ENCODE measurements around the gene MYLK2. TPM values are rescaled to one million over a fixed set of nuclear protein-coding genes. Genes with fewer than 3 reads are reported as not detected.

Gene MYLK2
- total RNA-seq, 4 donors from 2014 or later = 0.27 to 0.54 (median 0.31) TPM; not detected in 1

DNA sequence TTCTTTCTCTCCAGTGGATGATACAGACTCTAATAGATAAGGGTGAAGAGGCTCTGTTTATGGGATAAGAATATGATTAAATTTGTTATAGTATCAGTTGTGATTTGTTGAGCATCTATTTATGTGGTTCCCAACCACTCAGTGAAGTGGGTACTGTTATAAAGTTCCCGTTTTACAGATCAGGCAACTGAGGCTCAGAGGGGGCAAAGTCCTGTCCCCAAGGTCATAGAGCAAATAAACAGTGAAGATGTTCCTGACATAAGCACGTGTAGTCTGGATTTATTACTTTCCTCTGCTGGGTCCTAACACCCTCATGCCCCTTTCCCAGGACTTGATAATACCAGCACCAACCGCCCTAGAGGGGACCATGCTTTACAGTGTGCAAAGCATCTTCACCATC is 47.1 kb downstream of the MYLK2 start:
- H3K36me3 ChIP-seq = no peaks in the 10 kb centered on the region
- no peak for ATAC-seq
- H3K9me3 ChIP-seq = no peaks in the 10 kb centered on the region
- no peak overlapping the region for H3K27ac ChIP-seq
- TF ChIP-seq, protein P1, sequence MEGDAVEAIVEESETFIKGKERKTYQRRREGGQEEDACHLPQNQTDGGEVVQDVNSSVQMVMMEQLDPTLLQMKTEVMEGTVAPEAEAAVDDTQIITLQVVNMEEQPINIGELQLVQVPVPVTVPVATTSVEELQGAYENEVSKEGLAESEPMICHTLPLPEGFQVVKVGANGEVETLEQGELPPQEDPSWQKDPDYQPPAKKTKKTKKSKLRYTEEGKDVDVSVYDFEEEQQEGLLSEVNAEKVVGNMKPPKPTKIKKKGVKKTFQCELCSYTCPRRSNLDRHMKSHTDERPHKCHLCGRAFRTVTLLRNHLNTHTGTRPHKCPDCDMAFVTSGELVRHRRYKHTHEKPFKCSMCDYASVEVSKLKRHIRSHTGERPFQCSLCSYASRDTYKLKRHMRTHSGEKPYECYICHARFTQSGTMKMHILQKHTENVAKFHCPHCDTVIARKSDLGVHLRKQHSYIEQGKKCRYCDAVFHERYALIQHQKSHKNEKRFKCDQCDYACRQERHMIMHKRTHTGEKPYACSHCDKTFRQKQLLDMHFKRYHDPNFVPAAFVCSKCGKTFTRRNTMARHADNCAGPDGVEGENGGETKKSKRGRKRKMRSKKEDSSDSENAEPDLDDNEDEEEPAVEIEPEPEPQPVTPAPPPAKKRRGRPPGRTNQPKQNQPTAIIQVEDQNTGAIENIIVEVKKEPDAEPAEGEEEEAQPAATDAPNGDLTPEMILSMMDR (IDR thresholded peaks at IDR 0.05) = no peak
- 20 to 41% methylated on average over 1 to 3 of the region's 3 CpGs for WGBS, 2 donors (ENCODE audit: low coverage in 1 of 2)
- H3K4me1 ChIP-seq = peaks cover 0 to 32% (median 10%) of the 10 kb centered on the region in 3 donors
- H3K4me3 ChIP-seq = no peak overlapping the region
- peaks cover 3% of the 10 kb centered on the region for H3K27me3 ChIP-seq

DNA sequence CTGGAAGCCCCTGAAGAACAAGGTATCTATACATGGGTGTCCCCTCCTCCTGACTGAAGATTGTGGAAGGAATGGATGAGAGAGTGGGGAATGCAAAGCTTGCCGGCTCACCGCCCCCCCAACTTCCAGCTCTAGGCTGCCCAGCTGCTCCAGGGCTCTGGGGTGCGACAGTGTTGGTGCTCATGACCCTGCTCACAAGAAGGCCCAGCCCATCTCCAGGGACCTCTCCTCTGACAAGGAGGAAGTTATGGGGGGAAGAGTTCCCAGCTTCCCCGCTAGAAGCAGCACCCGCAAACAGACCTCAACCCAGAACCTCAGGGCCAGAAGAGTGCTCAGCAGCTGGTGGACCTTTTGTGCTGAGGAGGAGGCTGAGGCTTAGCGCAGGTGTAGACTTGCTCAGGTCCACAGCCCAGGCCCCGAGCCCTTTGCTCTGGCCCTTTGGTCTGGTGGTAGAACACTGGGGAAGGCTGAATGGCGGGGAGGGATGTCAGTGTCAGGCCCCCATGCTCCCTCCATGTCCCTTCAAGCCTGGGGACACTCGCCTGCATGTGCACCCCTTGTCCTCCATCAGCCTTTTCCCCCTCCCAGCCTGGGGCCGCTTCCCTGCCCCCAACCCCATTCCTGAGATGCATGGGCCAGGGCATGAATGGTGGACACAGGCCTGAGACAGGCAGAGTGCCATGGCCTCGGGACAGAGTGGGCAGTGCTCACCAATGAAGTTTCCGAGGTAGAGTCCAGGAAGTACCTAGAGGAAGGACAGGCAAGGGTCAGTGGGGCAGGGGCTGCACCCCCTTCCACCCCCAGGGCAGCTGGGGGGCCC is 49.9 kb downstream of the MYLK2 start:
- Histone ChIP-seq H3K4me3 (peak overlapping the region in 1 of 2 donors; percentile 88), H3K4me1 (peaks cover 0 to 24% (median 8%) of the 10 kb centered on the region in 3 donors), H3K27ac (no peak overlapping the region), H3K9me3 (no peaks in the 10 kb centered on the region), H3K36me3 (no peaks in the 10 kb centered on the region), H3K27me3 (no peaks in the 10 kb centered on the region)
- TF ChIP-seq POLR2A (IDR thresholded peaks at IDR 0.05) (no peak), EP300 (IDR thresholded peaks at IDR 0.05) (no peak), POLR2AphosphoS5 (IDR thresholded peaks at IDR 0.05) (no peak)
- TF ChIP-seq, protein P1 (IDR thresholded peaks at IDR 0.05) = no peak
- no peak for ATAC-seq
- WGBS, 2 donors (ENCODE audit: low coverage in 1 of 2) = 85% methylated on average over 4 of the region's 12 CpGs; no CpG with 5 or more reads in 1 of the 2 donors

DNA sequence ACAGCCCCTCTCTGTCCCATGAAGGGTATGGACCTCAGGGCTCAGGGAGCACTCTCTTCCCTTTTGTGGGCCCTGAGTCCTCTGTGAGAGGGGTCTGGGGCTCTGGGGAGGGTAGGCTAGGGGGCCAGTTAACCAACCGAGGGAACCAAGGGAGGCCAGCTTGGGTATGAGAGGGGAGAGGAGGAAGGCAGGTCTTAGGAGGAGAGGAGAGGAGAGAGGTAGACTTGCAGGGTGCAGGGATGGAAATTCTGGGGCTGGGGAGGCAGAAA is 50.5 kb downstream of the MYLK2 start:
- no peak for ATAC-seq
- H3K9me3 ChIP-seq = no peaks in the 10 kb centered on the region
- peak overlapping the region in 3 of 4 donors; percentile 65 to 77 (median 68) for H3K27ac ChIP-seq
- no peaks in the 10 kb centered on the region for H3K27me3 ChIP-seq
- WGBS, 2 donors (ENCODE audit: low coverage in 1 of 2) = no CpG with 5 or more reads among the region's 1 CpG
- TF ChIP-seq POLR2AphosphoS5 (IDR thresholded peaks at IDR 0.05) = no peak
- no peak for TF ChIP-seq POLR2A (IDR thresholded peaks at IDR 0.05)
- no peak for TF ChIP-seq EP300 (IDR thresholded peaks at IDR 0.05)
- TF ChIP-seq, protein P1 (IDR thresholded peaks at IDR 0.05) = no peak
- peaks cover 0 to 24% (median 8%) of the 10 kb centered on the region in 3 donors for H3K4me1 ChIP-seq
- H3K36me3 ChIP-seq = no peaks in the 10 kb centered on the region
- peak overlapping the region; percentile 36 to 88 for H3K4me3 ChIP-seq

DNA sequence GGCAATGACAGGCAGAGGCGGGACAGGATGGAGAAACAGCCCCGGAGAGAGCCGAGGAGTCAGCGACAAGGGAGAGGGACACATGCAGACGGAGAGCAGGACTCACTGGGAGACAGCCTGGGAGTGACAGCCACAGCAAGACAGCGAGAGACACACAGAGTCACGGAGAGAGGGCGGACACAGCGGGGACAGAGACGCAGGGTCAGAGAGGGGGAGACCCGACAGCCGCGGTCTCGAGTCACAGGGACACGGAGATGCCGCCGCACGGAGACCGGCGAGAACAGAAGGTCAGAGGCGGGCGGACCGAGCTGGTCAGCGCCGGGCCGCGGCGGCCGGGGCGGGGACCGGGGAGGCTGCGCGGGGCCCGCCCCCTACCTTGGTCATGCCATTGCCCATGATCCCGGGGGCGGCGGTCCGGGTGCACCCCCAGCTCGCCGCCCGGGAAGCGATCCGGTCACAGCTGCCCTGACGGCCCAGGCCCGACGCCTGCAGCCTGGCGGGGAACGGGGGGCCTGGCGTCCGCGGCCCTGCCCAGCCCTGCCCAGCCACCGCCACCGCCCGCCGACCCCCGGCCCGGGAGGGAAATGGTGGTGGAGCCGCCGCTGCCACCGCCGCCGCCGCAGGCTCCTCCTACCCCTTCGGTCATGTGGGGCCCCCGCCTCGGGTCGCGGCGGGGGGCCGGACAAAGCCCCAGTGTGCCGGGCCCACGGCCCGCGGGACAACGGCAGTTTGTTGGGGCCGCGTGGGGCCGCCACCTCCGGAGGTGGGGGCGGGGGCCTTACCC is 51.0 kb downstream of the MYLK2 start, which contains the start of the genes DUSP15 and TTLL9:
TSS of gene DUSP15 (minus strand) at position 586 of the 784 bp plus-strand sequence. CDS start at position 396, 190 bp downstream.
TSS of gene TTLL9 (plus strand) at position 693 of the 784 bp plus-strand sequence. CDS start 493 bp downstream, outside the sequence.
- peak within 1 kb of the TSS; percentile 36 to 88 for H3K4me3 ChIP-seq
- peak; percentile 91 for ATAC-seq
- no peaks in the 10 kb centered on the region for H3K36me3 ChIP-seq
- WGBS, 2 donors (ENCODE audit: low coverage in 1 of 2) = 0 to 1% methylated on average over 10 to 20 of the region's 80 CpGs
- no peaks in the 10 kb centered on the region for H3K9me3 ChIP-seq
- H3K27ac ChIP-seq = peak within 1 kb of the TSS in 3 of 4 donors; percentile 65 to 77 (median 68)
- peaks cover 0 to 24% (median 8%) of the 10 kb centered on the region in 3 donors for H3K4me1 ChIP-seq
- H3K27me3 ChIP-seq = no peaks in the 10 kb centered on the region
- TF ChIP-seq EP300 (IDR thresholded peaks at IDR 0.05) (no peak), POLR2A (IDR thresholded peaks at IDR 0.05) (no peak), POLR2AphosphoS5 (IDR thresholded peaks at IDR 0.05) (no peak)
- TF ChIP-seq, protein P1 (IDR thresholded peaks at IDR 0.05) = no peak

Measured in gastroesophageal sphincter (tissue), 4 donors.